Peyer's patch (tissue), 4 donors: ENCODE data around the gene LRRC61.

ENCODE experiments used
- CTCF ChIP-seq, 6 experiments: fragments of 450-650 bp in 4 of 6; fragments of 200-600 bp in 2 of 6; sonication (generic) in 1 of 6; IDR thresholded peaks; one replicate each; pipeline ENCODE4 v1.5.1; 2017 to 2019; ENCODE audit warnings: antibody characterized with exemption in 6 of 6, mild to moderate bottlenecking in 3 of 6, moderate library complexity in 1 of 6
- POLR2A ChIP-seq, 2 donors: fragments of 450-650 bp; IDR thresholded peaks; one replicate each; pipeline ENCODE4 v1.5.1; 2017; ENCODE audit warnings: antibody characterized with exemption in 2 of 2, mild to moderate bottlenecking in 2 of 2, moderate library complexity in 2 of 2

GRCh38 chr7:150374472-150374871 lies 51.3 kb downstream of the LRRC61 start:
- TF ChIP-seq CTCF (IDR thresholded peaks at IDR 0.05): no peak
- TF ChIP-seq POLR2A (IDR thresholded peaks at IDR 0.05): no peak
